ENCODE measurements around the gene LYZL1. TPM values are rescaled to one million over a fixed set of nuclear protein-coding genes. Genes with fewer than 3 reads are reported as not detected.

LYZL1 gene
- total and polyA plus RNA-seq, 2 of the 8 experiments (the other 6 are each of a cell fraction or from before 2014, with no cell fraction given), result not detected

- Histone ChIP-seq H3K27me3 (replicated peaks in 1 of 4; ENCODE audit: control insufficient read depth in 3 of 4, extremely low read depth in 1 of 4, insufficient read depth in 3 of 4, low read length in 3 of 4) (no peaks in the 10 kb centered on the region), H4K20me1 (replicated peaks in 1 of 2; ENCODE audit: control insufficient read depth in 1 of 2, insufficient read depth in 2 of 2, low read length in 2 of 2) (no peaks in the 10 kb centered on the region), H3K23ac (ENCODE audit: insufficient read length) (no peak overlapping the region), H3K79me1 (ENCODE audit: low read depth, low read length) (no peaks in the 10 kb centered on the region), H3K4me3 (ENCODE audit: extremely low read depth in 1 of 4, insufficient read depth in 2 of 4, low read depth in 3 of 4, low read length in 4 of 4) (no peak overlapping the region), H2BK15ac (ENCODE audit: low read length) (no peak overlapping the region), H2AK5ac (ENCODE audit: low read depth, low read length) (no peak overlapping the region), H2BK12ac (ENCODE audit: low read depth, low read length) (no peak overlapping the region), H3K9me3 (ENCODE audit: insufficient read depth in 2 of 2, low read depth in 1 of 2, low read length in 1 of 2) (no peaks in the 10 kb centered on the region), H3K4me2 (ENCODE audit: insufficient read depth in 1 of 2, low read depth in 2 of 2, low read length in 2 of 2) (no peak overlapping the region), H3K56ac (replicated peaks; ENCODE audit: insufficient read length, low read depth, low read length) (no peak overlapping the region), H3K4me1 (replicated peaks in 1 of 4; ENCODE audit: control insufficient read depth in 3 of 4, insufficient read depth in 4 of 4, low read length in 3 of 4) (no peaks in the 10 kb centered on the region), H3K27ac (ENCODE audit: low read depth, low read length) (no peak overlapping the region), H3K18ac (ENCODE audit: extremely low read depth, low read length) (no peak overlapping the region), H2BK120ac (replicated peaks; ENCODE audit: low read depth, low read length) (no peak overlapping the region), H4K5ac (ENCODE audit: insufficient read length, low read depth, low read length) (no peak overlapping the region), H4K91ac (replicated peaks; ENCODE audit: insufficient read length, low read length) (no peak overlapping the region), H2AFZ (ENCODE audit: low read length) (no peak overlapping the region), H4K8ac (ENCODE audit: extremely low read depth, insufficient read depth, low read length) (no peak overlapping the region), H3K23me2 (ENCODE audit: low read depth, low read length) (no peaks in the 10 kb centered on the region), H3K79me2 (ENCODE audit: control insufficient read depth in 1 of 2, insufficient read depth in 2 of 2, low read length in 2 of 2) (no peaks in the 10 kb centered on the region), H2BK5ac (ENCODE audit: low read depth, low read length) (no peak overlapping the region), H2BK20ac (ENCODE audit: low read length) (no peak overlapping the region), H3K14ac (ENCODE audit: insufficient read length) (no peak overlapping the region), H3K4ac (replicated peaks; ENCODE audit: insufficient read length, low read depth, low read length) (no peak overlapping the region), H3K36me3 (ENCODE audit: control insufficient read depth in 2 of 4, insufficient read depth in 4 of 4, low read length in 3 of 4) (no peaks in the 10 kb centered on the region), H3K9ac (replicated peaks in 1 of 4; ENCODE audit: extremely low read depth in 1 of 4, low read depth in 3 of 4, low read length in 3 of 4) (no peak overlapping the region)
- DNase-seq (ENCODE audit: low read depth in 1 of 2, low spot score in 2 of 2) (no peak), FAIRE-seq (no peak)
- CTCF ChIA-PET (ENCODE audit: partially characterized antibody), result interaction anchor here (1.3 kb wide), 1 partner anchor 9 kb away, joined by 3 read pairs; no protein-coding TSS in a partner anchor
- WGBS, 2 experiments (ENCODE audit: extremely low coverage in 1 of 2, insufficient coverage in 1 of 2, insufficient read length in 1 of 2, insufficient replicate concordance in 2 of 2, low coverage in 1 of 2, low lambda C conversion rate in 2 of 2, missing lambda C conversion rate in 1 of 2), result 96% methylated on average over 6 of the region's 6 CpGs; no CpG with 5 or more reads in 1 of the 2 experiments
- POLR2A ChIA-PET (ENCODE audit: partially characterized antibody), result no interaction called here
- TF ChIP-seq POU5F1 (IDR thresholded peaks at IDR 0.05; ENCODE audit: low read depth, low read length) (no peak), JUND (IDR thresholded peaks at IDR 0.05; ENCODE audit: low read length) (no peak), KDM5A (IDR thresholded peaks at IDR 0.05; ENCODE audit: low read length) (no peak)
Measured at GRCh38 chr10:29327746-29328102, 38.9 kb downstream of the LYZL1 start.

Data from H1 (cell line).